Activated T-cell treated with anti-CD3 and anti-CD28 coated beads, Interleukin-2, amount 50 U/mL, for 24 hours (primary cell): ENCODE measurements around the gene LOC128125822.
A peak's percentile ranks its signal among the peaks of the same experiment; 100 is the strongest.
"Not testable (repeated sequence)": the region's sequence is repeated elsewhere in the genome, so short reads cannot be mapped to it uniquely, and the experiment has no call there.

Experiments used
- DNase-seq: peaks from one replicate; pipeline ENCODE4 v3.0.0-alpha.2; 2020
- H3K27ac Mint-ChIP-seq: 2 replicates; pipeline ENCODE4 v1.8.0; 2020; ENCODE audit warnings: mild to moderate bottlenecking, mixed read lengths
- H3K27me3 Mint-ChIP-seq: 2 replicates; pipeline ENCODE4 v1.8.0; 2020; ENCODE audit warnings: mixed read lengths
- H3K36me3 Mint-ChIP-seq: 2 replicates; pipeline ENCODE4 v1.8.0; 2020; ENCODE audit warnings: low read depth, mixed read lengths
- H3K4me1 Mint-ChIP-seq: 2 replicates; pipeline ENCODE4 v1.8.0; 2020; ENCODE audit warnings: low read depth, mixed read lengths
- H3K4me3 Mint-ChIP-seq: 2 replicates; pipeline ENCODE4 v1.8.0; 2020; ENCODE audit warnings: mild to moderate bottlenecking, moderate library complexity, mixed read lengths
- H3K9me3 Mint-ChIP-seq: 2 replicates; pipeline ENCODE4 v1.8.0; 2020; ENCODE audit warnings: mixed read lengths

LOC128125822 gene

GRCh38 chr6:63572044-63572746 lies at the start of gene LOC128125822, which contains the start of gene PTP4A1:
LOC128125822 (plus strand) TSS chr6:63572480.
PTP4A1 (plus strand) TSS chr6:63572480; CDS start chr6:63576881, 4,401 bp downstream.
- peak; percentile 98 for DNase-seq
- H3K27me3 Mint-ChIP-seq: no peaks in the 10 kb centered on the region
- peak within 1 kb of the TSS; percentile 90 for H3K4me3 Mint-ChIP-seq
- peaks cover 35% of the 10 kb centered on the region for H3K4me1 Mint-ChIP-seq
- H3K9me3 Mint-ChIP-seq: no peaks in the 10 kb centered on the region
- peak within 1 kb of the TSS; percentile 96 for H3K27ac Mint-ChIP-seq
- H3K36me3 Mint-ChIP-seq: peaks cover 31% of the 10 kb centered on the region

DNA sequence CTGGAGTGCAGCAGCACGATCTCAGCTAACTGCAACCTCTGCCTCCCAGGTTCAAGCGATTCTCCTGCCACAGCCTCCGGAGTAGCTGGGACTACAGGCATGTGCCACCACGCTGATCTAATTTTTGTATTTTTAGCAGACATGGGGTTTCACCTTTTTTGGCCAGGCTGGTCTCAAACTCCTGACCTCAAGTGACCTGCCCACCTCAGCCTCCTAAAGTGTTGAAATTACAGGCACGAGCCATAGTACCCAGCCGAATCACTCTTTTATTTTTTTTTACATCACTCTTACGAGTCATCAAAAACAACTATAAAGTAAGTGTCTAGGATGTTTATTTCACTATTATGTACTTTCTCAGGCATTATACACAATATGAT lies 49.4 kb upstream of the LOC128125822 start:
- DNase-seq, H3K27me3 Mint-ChIP-seq, H3K9me3 Mint-ChIP-seq, H3K4me3 Mint-ChIP-seq, H3K36me3 Mint-ChIP-seq, H3K4me1 Mint-ChIP-seq, H3K27ac Mint-ChIP-seq: not testable (repeated sequence)

DNA sequence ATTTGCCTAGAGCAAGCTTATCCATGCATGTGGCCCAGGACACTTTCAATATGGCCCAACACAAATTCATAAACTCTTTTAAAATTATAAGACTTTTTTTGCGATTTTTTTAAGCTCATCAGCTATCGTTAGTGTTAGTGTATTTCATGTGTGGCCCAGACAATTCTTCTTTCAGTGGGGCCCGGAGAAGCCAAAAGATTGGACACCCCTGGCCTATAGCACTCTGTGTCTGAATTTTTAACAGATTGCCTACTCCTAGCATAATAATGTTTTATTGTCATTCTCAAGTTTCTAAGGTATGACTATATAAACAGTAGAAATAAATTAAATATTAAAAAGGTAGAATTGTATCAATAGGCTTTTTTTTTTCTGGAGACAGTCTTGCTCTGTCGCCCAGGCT lies 48.6 kb upstream of the LOC128125822 start:
- no peak overlapping the region for H3K27ac Mint-ChIP-seq
- peaks cover 8% of the 10 kb centered on the region for H3K4me1 Mint-ChIP-seq
- no peaks in the 10 kb centered on the region for H3K27me3 Mint-ChIP-seq
- H3K36me3 Mint-ChIP-seq: no peaks in the 10 kb centered on the region
- DNase-seq: no peak
- no peaks in the 10 kb centered on the region for H3K9me3 Mint-ChIP-seq
- no peak overlapping the region for H3K4me3 Mint-ChIP-seq

DNA sequence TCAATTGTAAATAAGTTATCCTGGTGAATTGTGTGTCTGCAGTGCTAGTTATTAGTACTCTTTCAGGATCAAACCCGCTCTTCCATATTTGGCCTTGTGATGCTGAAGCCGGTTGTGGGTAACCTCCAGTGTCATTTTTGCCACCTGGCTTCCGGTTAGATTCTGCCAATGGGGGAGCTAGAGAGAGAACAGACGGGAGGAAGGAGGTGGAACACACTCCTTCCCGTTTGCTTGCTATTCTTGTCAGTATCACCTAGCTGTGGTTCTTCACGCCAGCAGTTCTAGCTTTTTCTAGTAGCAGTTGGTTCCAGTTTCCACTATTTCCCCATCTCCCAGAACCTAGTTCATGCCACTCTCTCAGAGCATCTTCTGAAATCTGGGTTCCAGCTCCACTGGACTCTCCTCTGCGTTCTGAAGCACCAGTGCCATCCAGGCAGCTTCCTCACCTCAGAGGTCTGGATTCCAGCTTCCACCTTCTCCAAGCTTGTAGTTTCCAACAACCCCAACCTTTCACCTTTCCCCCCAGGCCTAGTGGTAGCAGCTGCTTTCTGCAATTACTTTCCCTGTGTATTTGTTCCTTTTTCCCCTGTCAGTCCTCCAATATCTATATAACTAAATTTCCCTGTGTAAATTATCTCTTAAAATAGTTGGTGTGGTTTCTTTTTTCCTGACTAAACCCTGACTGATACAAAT lies 46.9 kb upstream of the LOC128125822 start:
- Mint-ChIP-seq H3K36me3 (no peaks in the 10 kb centered on the region), H3K27ac (no peak overlapping the region), H3K4me1 (peaks cover 14% of the 10 kb centered on the region), H3K9me3 (no peaks in the 10 kb centered on the region), H3K27me3 (no peaks in the 10 kb centered on the region), H3K4me3 (no peak overlapping the region)
- DNase-seq: no peak

DNA sequence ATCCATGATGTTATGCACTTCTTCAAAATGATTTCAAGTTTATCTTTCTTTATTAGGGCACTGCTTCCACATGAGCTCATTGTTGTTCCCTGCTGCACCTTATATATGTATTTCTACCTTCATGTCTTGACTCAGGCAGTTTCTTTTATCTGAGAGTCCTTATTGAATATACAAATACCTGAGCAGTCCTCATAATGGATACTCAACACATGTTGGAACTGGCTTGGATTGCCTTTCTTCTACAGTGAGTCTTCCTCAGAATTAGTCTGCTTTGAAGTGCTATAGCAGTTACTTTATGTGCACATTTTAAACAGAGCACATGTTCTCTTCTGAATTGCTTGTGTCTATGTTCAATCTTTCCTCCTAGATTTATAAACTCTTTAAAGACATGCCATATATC lies 45.3 kb upstream of the LOC128125822 start:
- Mint-ChIP-seq H3K27me3 (no peaks in the 10 kb centered on the region), H3K36me3 (no peaks in the 10 kb centered on the region), H3K4me3 (no peak overlapping the region), H3K4me1 (peaks cover 14% of the 10 kb centered on the region), H3K27ac (no peak overlapping the region), H3K9me3 (no peaks in the 10 kb centered on the region)
- DNase-seq: no peak

DNA sequence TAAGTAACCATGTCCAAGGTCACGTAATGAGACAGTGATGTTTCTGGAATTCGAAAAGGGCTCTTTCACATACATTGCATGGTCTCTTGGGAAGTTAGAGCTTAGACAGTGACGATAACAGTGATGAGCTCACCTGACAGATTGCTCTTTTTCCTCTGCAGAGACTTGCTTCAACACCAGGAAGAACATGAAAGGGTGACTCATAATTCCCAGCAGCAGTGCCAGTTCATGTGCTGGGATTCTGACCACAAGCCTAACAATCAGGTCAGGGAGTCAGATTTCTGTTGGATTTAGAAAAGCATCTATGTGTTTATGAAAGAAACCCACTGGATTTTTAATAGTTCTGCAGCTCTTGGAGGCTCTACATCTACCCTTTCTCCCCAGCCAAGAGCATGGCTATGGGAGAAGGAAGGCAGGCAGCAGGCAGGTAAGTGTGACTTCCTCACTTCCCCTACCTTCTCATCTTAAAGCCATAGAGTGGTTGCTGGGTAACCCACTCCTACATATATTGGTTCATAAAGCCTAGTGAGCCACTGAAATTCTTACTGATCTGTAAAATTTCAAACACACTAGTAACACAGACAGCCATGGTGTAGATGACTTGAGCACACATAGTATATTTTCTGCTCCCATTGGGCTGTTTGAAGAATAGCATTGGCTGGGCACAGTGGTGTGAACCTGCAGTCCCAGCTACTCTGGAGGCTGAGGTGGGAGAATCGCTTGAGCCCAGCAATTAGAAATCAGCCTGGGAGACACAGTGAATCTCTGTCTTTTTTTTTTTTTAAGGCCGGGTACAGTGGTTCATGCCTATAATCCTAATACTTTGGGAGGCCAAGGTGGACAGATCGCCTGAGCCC lies 44.4 kb upstream of the LOC128125822 start:
- Mint-ChIP-seq H3K4me1 (peaks cover 14% of the 10 kb centered on the region), H3K36me3 (no peaks in the 10 kb centered on the region), H3K9me3 (no peaks in the 10 kb centered on the region), H3K4me3 (no peak overlapping the region), H3K27ac (no peak overlapping the region), H3K27me3 (no peaks in the 10 kb centered on the region)
- DNase-seq: no peak

GRCh38 chr6:63529498-63529897 lies 42.8 kb upstream of the LOC128125822 start:
- peaks cover 14% of the 10 kb centered on the region for H3K4me1 Mint-ChIP-seq
- H3K27me3 Mint-ChIP-seq: no peaks in the 10 kb centered on the region
- peak overlapping the region; percentile 12 for H3K27ac Mint-ChIP-seq
- H3K4me3 Mint-ChIP-seq: peak overlapping the region; percentile 26
- H3K9me3 Mint-ChIP-seq: no peaks in the 10 kb centered on the region
- no peak for DNase-seq
- no peaks in the 10 kb centered on the region for H3K36me3 Mint-ChIP-seq

DNA sequence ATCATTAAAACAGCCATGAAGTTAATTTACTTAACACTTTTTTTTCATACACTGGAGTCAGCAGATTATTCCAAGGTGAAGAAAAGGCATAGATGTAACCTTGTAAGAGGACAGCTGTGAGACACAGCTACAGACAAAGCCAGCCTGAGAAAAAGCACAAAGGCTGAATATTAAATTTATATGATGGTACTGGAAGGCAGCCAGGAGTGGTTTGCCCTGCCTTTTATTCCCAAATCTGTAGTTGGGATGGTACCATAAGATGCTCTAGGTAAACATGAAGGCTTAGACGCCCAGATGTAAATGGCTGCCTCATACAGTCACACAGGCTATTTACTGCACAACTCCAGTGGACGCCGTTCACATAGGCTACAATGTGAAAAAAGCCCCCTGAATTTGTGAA lies 42.1 kb upstream of the LOC128125822 start:
- peaks cover 12% of the 10 kb centered on the region for H3K4me1 Mint-ChIP-seq
- H3K27me3 Mint-ChIP-seq: no peaks in the 10 kb centered on the region
- H3K4me3 Mint-ChIP-seq: no peak overlapping the region
- DNase-seq: no peak
- no peaks in the 10 kb centered on the region for H3K36me3 Mint-ChIP-seq
- no peak overlapping the region for H3K27ac Mint-ChIP-seq
- no peaks in the 10 kb centered on the region for H3K9me3 Mint-ChIP-seq

GRCh38 chr6:63530991-63531390 lies 41.3 kb upstream of the LOC128125822 start:
- Mint-ChIP-seq H3K27me3 (no peaks in the 10 kb centered on the region), H3K4me1 (peaks cover 10% of the 10 kb centered on the region), H3K9me3 (no peaks in the 10 kb centered on the region), H3K36me3 (no peaks in the 10 kb centered on the region), H3K27ac (no peak overlapping the region), H3K4me3 (no peak overlapping the region)
- DNase-seq: no peak

DNA sequence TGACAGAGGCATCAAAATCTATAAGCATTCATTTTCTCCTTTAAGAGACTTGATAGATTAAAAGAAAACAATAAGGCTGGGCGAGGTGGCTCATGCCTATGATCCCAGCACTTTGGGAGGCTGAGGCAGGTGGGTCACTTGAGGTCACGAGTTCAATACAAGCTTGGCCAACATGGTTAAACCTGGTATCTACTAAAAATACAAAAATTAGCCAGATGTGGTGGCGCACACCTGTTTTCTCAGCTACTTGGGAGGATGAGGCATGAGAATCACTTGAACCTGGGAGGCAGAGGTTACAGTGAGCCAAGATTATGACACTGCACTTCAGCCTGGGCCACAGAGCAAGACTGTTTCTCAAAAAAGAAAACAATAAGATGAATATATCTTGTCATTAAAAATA lies 39.3 kb upstream of the LOC128125822 start:
- H3K4me1 Mint-ChIP-seq: peaks cover 10% of the 10 kb centered on the region
- H3K4me3 Mint-ChIP-seq: no peak overlapping the region
- no peak overlapping the region for H3K27ac Mint-ChIP-seq
- no peaks in the 10 kb centered on the region for H3K27me3 Mint-ChIP-seq
- DNase-seq: no peak
- H3K36me3 Mint-ChIP-seq: no peaks in the 10 kb centered on the region
- H3K9me3 Mint-ChIP-seq: no peaks in the 10 kb centered on the region

DNA sequence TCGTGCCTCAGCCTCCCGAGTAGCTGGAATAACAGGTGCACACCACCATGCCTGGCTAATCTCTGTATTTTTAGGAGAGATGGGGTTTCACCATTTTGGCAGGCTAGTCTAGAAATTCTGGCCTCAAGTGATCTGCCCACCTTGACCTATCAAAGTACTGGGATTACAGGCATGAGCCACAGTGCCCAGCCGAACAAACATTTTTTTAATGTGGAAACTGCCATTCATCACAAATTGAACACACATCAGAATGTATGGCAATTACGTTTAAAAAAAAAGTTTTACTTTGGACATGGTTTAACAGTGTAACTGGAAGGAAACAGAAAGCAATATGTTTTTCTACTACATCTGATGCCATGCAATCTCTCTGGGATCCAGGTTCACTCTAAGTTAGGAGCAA lies 38.3 kb upstream of the LOC128125822 start:
- H3K4me1 Mint-ChIP-seq: peaks cover 10% of the 10 kb centered on the region
- no peaks in the 10 kb centered on the region for H3K27me3 Mint-ChIP-seq
- H3K27ac Mint-ChIP-seq: no peak overlapping the region
- H3K36me3 Mint-ChIP-seq: no peaks in the 10 kb centered on the region
- no peak overlapping the region for H3K4me3 Mint-ChIP-seq
- no peaks in the 10 kb centered on the region for H3K9me3 Mint-ChIP-seq
- no peak for DNase-seq

GRCh38 chr6:63537201-63537958 lies 34.9 kb upstream of the LOC128125822 start:
- no peak for DNase-seq
- H3K9me3 Mint-ChIP-seq: no peaks in the 10 kb centered on the region

DNA sequence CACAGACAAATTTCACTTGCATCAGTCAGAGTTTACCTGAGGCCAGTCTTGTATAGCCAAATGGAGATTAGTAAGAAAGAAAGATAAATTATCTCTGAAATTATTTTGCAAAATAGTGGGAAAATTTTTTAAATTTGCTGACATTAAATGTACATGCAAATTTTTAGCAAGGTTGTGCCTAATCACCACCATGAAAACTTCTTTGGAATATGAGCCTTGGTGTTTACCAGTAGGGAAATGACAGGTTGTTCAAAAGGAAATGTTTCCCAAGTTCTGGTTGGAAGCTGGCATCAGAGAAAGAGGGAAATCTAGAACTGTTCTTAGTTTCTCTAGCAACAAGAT lies 34.4 kb upstream of the LOC128125822 start:
- Mint-ChIP-seq H3K4me3 (no peak overlapping the region), H3K27me3 (peaks cover 19% of the 10 kb centered on the region), H3K27ac (no peak overlapping the region), H3K4me1 (no peaks in the 10 kb centered on the region), H3K36me3 (no peaks in the 10 kb centered on the region), H3K9me3 (no peaks in the 10 kb centered on the region)
- DNase-seq: no peak

More at GRCh38 chr6:63537201-63537958, 34.9 kb upstream of the LOC128125822 start:
- H3K4me3 Mint-ChIP-seq: no peak overlapping the region
- no peak overlapping the region for H3K27ac Mint-ChIP-seq
- no peaks in the 10 kb centered on the region for H3K36me3 Mint-ChIP-seq
- H3K4me1 Mint-ChIP-seq: no peaks in the 10 kb centered on the region
- H3K27me3 Mint-ChIP-seq: peaks cover 15% of the 10 kb centered on the region

DNA sequence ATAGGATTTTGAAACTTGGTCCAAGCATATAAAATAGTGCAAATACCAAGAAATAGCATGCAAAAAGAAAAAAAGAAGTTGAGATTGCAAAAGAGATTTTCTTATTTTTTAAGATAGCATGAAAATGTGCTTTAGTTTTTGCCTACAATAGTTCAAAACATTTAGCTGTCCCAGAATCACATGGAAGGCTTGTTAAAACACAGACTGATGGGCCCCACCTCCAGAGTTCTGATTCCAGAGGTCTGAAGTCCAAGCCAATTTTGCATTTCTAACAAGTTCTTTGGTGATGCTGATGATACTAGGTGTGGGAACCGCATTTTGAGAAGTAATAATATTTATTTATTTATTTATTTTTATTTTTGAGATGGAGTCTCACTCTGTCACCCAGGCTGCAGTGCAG lies 33.7 kb upstream of the LOC128125822 start:
- H3K4me1 Mint-ChIP-seq: no peaks in the 10 kb centered on the region
- H3K27me3 Mint-ChIP-seq: peaks cover 22% of the 10 kb centered on the region
- H3K27ac Mint-ChIP-seq: no peak overlapping the region
- H3K36me3 Mint-ChIP-seq: no peaks in the 10 kb centered on the region
- H3K4me3 Mint-ChIP-seq: no peak overlapping the region
- DNase-seq: no peak
- no peaks in the 10 kb centered on the region for H3K9me3 Mint-ChIP-seq
